ENCODE measurements around the gene GRAMD1B. TPM values are rescaled to one million over a fixed set of nuclear protein-coding genes. Genes with fewer than 3 reads are reported as not detected.
"Not testable (repeated sequence)": the region's sequence is repeated elsewhere in the genome, so short reads cannot be mapped to it uniquely, and the experiment has no call there.

Gene GRAMD1B
- total RNA-seq, 2 donors from 2014 or later, result 2.1 to 5.7 TPM

GRCh38 chr11:123511037-123511870, 81.2 kb downstream of the GRAMD1B start:
- DNase-seq (ENCODE audit: low spot score), result peak; percentile 25
- Histone ChIP-seq H3K9me3 (no peaks in the 10 kb centered on the region), H3K27ac (no peak overlapping the region), H3K27me3 (replicated peaks; ENCODE audit: insufficient read depth) (no peaks in the 10 kb centered on the region), H3K36me3 (no peaks in the 10 kb centered on the region), H3K4me1 (ENCODE audit: control insufficient read depth in 1 of 2, low read depth in 2 of 2) (no peaks in the 10 kb centered on the region), H3K4me3 (no peak overlapping the region)
- peak; percentile 72 for ATAC-seq (ENCODE audit: insufficient number of reproducible peaks, low FRiP score, low read depth)
- peak; percentile 60 for TF ChIP-seq CTCF (IDR thresholded peaks at IDR 0.05)

GRCh38 chr11:123513309-123513708, 83.2 kb downstream of the GRAMD1B start:
- not testable (repeated sequence) for H3K36me3 ChIP-seq; H3K27ac ChIP-seq; H3K4me3 ChIP-seq; H3K9me3 ChIP-seq; DNase-seq (ENCODE audit: low spot score); H3K27me3 ChIP-seq (replicated peaks; ENCODE audit: insufficient read depth); ATAC-seq (ENCODE audit: insufficient number of reproducible peaks, low FRiP score, low read depth); H3K4me1 ChIP-seq (ENCODE audit: control insufficient read depth in 1 of 2, low read depth in 2 of 2)

GRCh38 chr11:123516238-123516637, 86.2 kb downstream of the GRAMD1B start:
- H3K4me1 ChIP-seq (ENCODE audit: control insufficient read depth in 1 of 2, low read depth in 2 of 2), result no peaks in the 10 kb centered on the region
- DNase-seq (ENCODE audit: low spot score) (no peak), ATAC-seq (ENCODE audit: insufficient number of reproducible peaks, low FRiP score, low read depth) (no peak)
- no peak for TF ChIP-seq CTCF (IDR thresholded peaks at IDR 0.05)
- no peaks in the 10 kb centered on the region for H3K27me3 ChIP-seq (replicated peaks; ENCODE audit: insufficient read depth)
- no peak overlapping the region for H3K27ac ChIP-seq
- H3K4me3 ChIP-seq, result no peak overlapping the region
- H3K36me3 ChIP-seq, result no peaks in the 10 kb centered on the region
- H3K9me3 ChIP-seq, result no peaks in the 10 kb centered on the region

- H3K27me3 ChIP-seq (replicated peaks; ENCODE audit: insufficient read depth), result no peaks in the 10 kb centered on the region
- no peak for ATAC-seq (ENCODE audit: insufficient number of reproducible peaks, low FRiP score, low read depth)
- H3K27ac ChIP-seq, result no peak overlapping the region
- H3K4me1 ChIP-seq (ENCODE audit: control insufficient read depth in 1 of 2, low read depth in 2 of 2), result no peaks in the 10 kb centered on the region
- DNase-seq (ENCODE audit: low spot score), result no peak
- TF ChIP-seq CTCF (IDR thresholded peaks at IDR 0.05), result no peak
- no peaks in the 10 kb centered on the region for H3K36me3 ChIP-seq
- H3K4me3 ChIP-seq, result no peak overlapping the region
- H3K9me3 ChIP-seq, result no peaks in the 10 kb centered on the region
These were observed 87.7 kb downstream of the GRAMD1B start for GRCh38 chr11:123517559-123518364.

- no peak for TF ChIP-seq CTCF (IDR thresholded peaks at IDR 0.05)
These were observed 88.5 kb downstream of the GRAMD1B start for GRCh38 chr11:123518496-123519054.

More at GRCh38 chr11:123518496-123519054, 88.5 kb downstream of the GRAMD1B start:
- Histone ChIP-seq H3K27me3 (replicated peaks; ENCODE audit: insufficient read depth) (no peaks in the 10 kb centered on the region), H3K36me3 (no peaks in the 10 kb centered on the region), H3K9me3 (no peaks in the 10 kb centered on the region), H3K27ac (no peak overlapping the region), H3K4me3 (no peak overlapping the region), H3K4me1 (ENCODE audit: control insufficient read depth in 1 of 2, low read depth in 2 of 2) (no peaks in the 10 kb centered on the region)
- DNase-seq (ENCODE audit: low spot score), result no peak
- no peak for ATAC-seq (ENCODE audit: insufficient number of reproducible peaks, low FRiP score, low read depth)
